HEK293 (cell line): Measurements from ENCODE around the gene RPL3.

ENCODE experiments used
- CTCF ChIA-PET: fragments of 350-600 bp; formaldehyde crosslinking; extraction: SDS; loops from one replicate; lab custom pipeline; 2021; ENCODE audit warnings: antibody characterized with exemption; lab: Yijun Ruan, JAX
- POLR2A ChIA-PET: fragments of 300-600 bp; formaldehyde crosslinking; extraction: SDS; loops from one replicate; lab custom pipeline; 2020; ENCODE audit warnings: antibody characterized with exemption, inconsistent platforms; lab: Yijun Ruan, JAX
- H3K27ac ChIP-seq: fragments of 200-500 bp; sonication (Bioruptor generic); 2 replicates; pipeline ENCODE4 v1.5.1; 2014; ENCODE audit warnings: low read depth, low read length, control low read depth, inconsistent platforms; ENCODE audit errors: extremely low read depth
- H3K36me3 ChIP-seq, 2 experiments: fragments of 200-500 bp in 1 of 2; sonication (Bioruptor generic) in 1 of 2; 1 replicate in 1 of 2; 2 replicates in 1 of 2; pipeline ENCODE4 v1.5.1; 2014 to 2017; ENCODE audit warnings: inconsistent platforms in 2 of 2, low read length in 2 of 2; ENCODE audit not compliant: control insufficient read depth in 2 of 2, insufficient read depth in 1 of 2
- H3K4me1 ChIP-seq: fragments of 200-500 bp; sonication (Bioruptor generic); 2 replicates; pipeline ENCODE4 v1.5.1; 2014; ENCODE audit warnings: mild to moderate bottlenecking, low read length, inconsistent platforms; ENCODE audit not compliant: control insufficient read depth, insufficient read depth
- H3K4me3 ChIP-seq: 2 replicates; pipeline ENCODE4 v1.5.1; 2011; ENCODE audit warnings: low read depth, mild to moderate bottlenecking, control low read depth, low read length, moderate library complexity
- H3K9me3 ChIP-seq: fragments of 200-500 bp; sonication (Bioruptor generic); 2 replicates; pipeline ENCODE4 v1.5.1; 2014; ENCODE audit warnings: low read depth, low read length, inconsistent platforms; ENCODE audit not compliant: control insufficient read depth, insufficient read depth
- BCL11B ChIP-seq: fragments of 450-650 bp; formaldehyde crosslinking; IDR thresholded peaks from 2 replicates; pipeline ENCODE4 v1.5.1; 2016; ENCODE audit warnings: low read depth, missing biosample characterization, missing genetic modification characterization
- EGR2 ChIP-seq: fragments of 450-650 bp; formaldehyde crosslinking; IDR thresholded peaks from 2 replicates; pipeline ENCODE4 v1.5.1; 2016; ENCODE audit warnings: low read depth, missing biosample characterization, missing genetic modification characterization
- PRDM1 ChIP-seq: fragments of 450-650 bp; formaldehyde crosslinking; IDR thresholded peaks from 2 replicates; pipeline ENCODE4; 2016; ENCODE audit warnings: missing biosample characterization, missing genetic modification characterization
- SALL2 ChIP-seq: fragments of 450-650 bp; formaldehyde crosslinking; IDR thresholded peaks from 2 replicates; pipeline ENCODE4 v1.5.0; 2017; ENCODE audit warnings: missing biosample characterization, mild to moderate bottlenecking, missing genetic modification characterization, borderline replicate concordance
- SCRT1 ChIP-seq: fragments of 450-650 bp; formaldehyde crosslinking; IDR thresholded peaks from 2 replicates; pipeline ENCODE4 v1.5.1; 2016; ENCODE audit warnings: missing biosample characterization, missing genetic modification characterization, borderline replicate concordance
- ZNF146 ChIP-seq: fragments of 450-650 bp; formaldehyde crosslinking; IDR thresholded peaks from 2 replicates; pipeline ENCODE4 v1.5.1; 2016; ENCODE audit warnings: missing biosample characterization, missing genetic modification characterization
- ZNF157 ChIP-seq: fragments of 450-650 bp; formaldehyde crosslinking; IDR thresholded peaks from 2 replicates; pipeline ENCODE4 v1.5.1; 2016; ENCODE audit warnings: missing biosample characterization, missing genetic modification characterization
- ZNF16 ChIP-seq: fragments of 450-650 bp; formaldehyde crosslinking; IDR thresholded peaks from 2 replicates; pipeline ENCODE4 v1.5.1; 2016; ENCODE audit warnings: low read depth, missing biosample characterization, missing genetic modification characterization
- ZNF404 ChIP-seq: fragments of 450-650 bp; formaldehyde crosslinking; IDR thresholded peaks from 2 replicates; pipeline ENCODE4 v1.5.1; 2017; ENCODE audit warnings: missing biosample characterization, missing genetic modification characterization
- ZNF501 ChIP-seq: fragments of 450-650 bp; formaldehyde crosslinking; IDR thresholded peaks from 2 replicates; pipeline ENCODE4 v1.5.1; 2016; ENCODE audit warnings: missing biosample characterization, missing genetic modification characterization
- ZNF521 ChIP-seq: fragments of 450-650 bp; formaldehyde crosslinking; IDR thresholded peaks from 2 replicates; pipeline ENCODE4 v1.5.1; 2017; ENCODE audit warnings: missing biosample characterization, mild to moderate bottlenecking, missing genetic modification characterization
- ZNF560 ChIP-seq: fragments of 450-650 bp; formaldehyde crosslinking; IDR thresholded peaks from 2 replicates; pipeline ENCODE4 v1.5.1; 2017; ENCODE audit warnings: missing biosample characterization, missing genetic modification characterization, borderline replicate concordance
- ZNF596 ChIP-seq: fragments of 450-650 bp; IDR thresholded peaks from 2 replicates; pipeline ENCODE4 v1.5.0; 2018; ENCODE audit warnings: missing biosample characterization, mild to moderate bottlenecking, missing genetic modification characterization, moderate library complexity
- ZNF621 ChIP-seq: fragments of 450-650 bp; formaldehyde crosslinking; IDR thresholded peaks from 2 replicates; pipeline ENCODE4 v1.5.1; 2017; ENCODE audit warnings: missing biosample characterization, missing genetic modification characterization
- ZNF623 ChIP-seq: fragments of 450-650 bp; formaldehyde crosslinking; IDR thresholded peaks from 2 replicates; pipeline ENCODE4 v1.5.1; 2016; ENCODE audit warnings: missing biosample characterization, missing genetic modification characterization
- ZNF660 ChIP-seq: fragments of 450-650 bp; IDR thresholded peaks from 2 replicates; pipeline ENCODE4 v1.5.1; 2018; ENCODE audit warnings: missing biosample characterization, mild to moderate bottlenecking, missing genetic modification characterization
- ZNF677 ChIP-seq: fragments of 450-650 bp; IDR thresholded peaks from 2 replicates; pipeline ENCODE4 v1.5.0; 2018; ENCODE audit warnings: missing biosample characterization, mild to moderate bottlenecking, missing genetic modification characterization, moderate library complexity
- ZNF785 ChIP-seq: fragments of 450-650 bp; formaldehyde crosslinking; IDR thresholded peaks from 2 replicates; pipeline ENCODE4 v1.5.1; 2016; ENCODE audit warnings: missing biosample characterization, missing genetic modification characterization
- ZNF792 ChIP-seq: fragments of 450-650 bp; formaldehyde crosslinking; IDR thresholded peaks from 2 replicates; pipeline ENCODE4 v1.5.1; 2016; ENCODE audit warnings: missing biosample characterization, missing genetic modification characterization
- ZSCAN23 ChIP-seq: fragments of 450-650 bp; formaldehyde crosslinking; IDR thresholded peaks from 2 replicates; pipeline ENCODE4 v1.5.1; 2016; ENCODE audit warnings: missing biosample characterization, missing genetic modification characterization
- ZSCAN30 ChIP-seq: fragments of 450-650 bp; IDR thresholded peaks from 2 replicates; pipeline ENCODE4 v1.5.1; 2018; ENCODE audit warnings: missing biosample characterization, mild to moderate bottlenecking, missing genetic modification characterization, moderate library complexity
- TF ChIP-seq, protein P1 (sequence below): fragments of 450-650 bp; formaldehyde crosslinking; IDR thresholded peaks from 2 replicates; pipeline ENCODE4 v1.5.1; 2016; ENCODE audit warnings: missing biosample characterization, missing genetic modification characterization
- TF ChIP-seq, protein P2 (sequence below): fragments of 450-650 bp; formaldehyde crosslinking; IDR thresholded peaks from 2 replicates; pipeline ENCODE4 v1.5.1; 2016; ENCODE audit warnings: missing biosample characterization, missing genetic modification characterization
- TF ChIP-seq, protein P3 (sequence below): fragments of 450-650 bp; formaldehyde crosslinking; IDR thresholded peaks from 2 replicates; pipeline ENCODE4 v1.5.1; 2017; ENCODE audit warnings: missing biosample characterization, missing genetic modification characterization
- TF ChIP-seq, protein P4 (sequence below): fragments of 450-650 bp; formaldehyde crosslinking; IDR thresholded peaks from 2 replicates; pipeline ENCODE4 v1.5.1; 2016; ENCODE audit warnings: missing biosample characterization, missing genetic modification characterization
- TF ChIP-seq, protein P5 (sequence below): fragments of 450-650 bp; formaldehyde crosslinking; IDR thresholded peaks from 2 replicates; pipeline ENCODE4 v1.5.1; 2016; ENCODE audit warnings: missing biosample characterization, missing genetic modification characterization, borderline replicate concordance

The RPL3 gene

DNA sequence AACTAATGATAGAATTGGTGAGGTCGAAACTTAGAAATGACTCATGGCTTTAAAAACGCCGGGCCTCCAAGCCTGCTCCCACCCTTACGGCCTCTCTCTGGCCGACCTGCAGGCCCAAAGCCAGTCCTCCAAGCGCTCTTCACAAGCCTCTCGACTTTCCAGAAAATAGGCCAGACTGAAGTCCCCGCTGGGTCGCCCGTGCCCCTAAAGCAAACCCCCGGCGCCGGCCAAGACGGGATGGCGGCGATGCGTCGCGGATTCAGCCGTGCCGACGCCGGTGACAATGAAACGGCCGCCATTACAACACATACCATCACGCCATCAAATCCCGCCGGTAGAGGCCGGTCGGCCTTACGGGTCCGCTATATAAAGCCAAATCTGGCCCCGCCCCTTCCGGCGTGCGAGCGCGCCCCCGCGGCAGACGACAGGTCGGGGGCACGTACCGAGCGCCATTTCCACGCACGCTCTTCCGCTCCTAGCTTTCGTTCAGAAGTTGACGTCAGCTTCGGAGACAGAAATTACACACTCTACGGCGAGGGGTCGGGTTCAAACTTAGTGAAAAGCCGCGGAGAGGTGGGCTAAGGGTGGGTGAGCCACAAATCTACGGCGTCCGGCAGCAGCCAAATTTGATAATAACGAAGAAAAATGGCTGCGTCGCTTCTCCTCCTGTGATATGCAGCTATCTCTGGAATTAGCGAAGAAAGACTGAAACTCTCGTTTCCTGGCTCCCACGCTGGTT is at the start of gene RPL3:
Gene RPL3 (minus strand): TSS at position 340 of the 739 bp plus-strand sequence. CDS start 26 bp downstream, at position 314.
- Histone ChIP-seq H3K4me3 (peak within 1 kb of the TSS; percentile 73), H3K36me3 (peaks cover 23 to 47% of the 10 kb centered on the region in 2 experiments), H3K9me3 (no peaks in the 10 kb centered on the region), H3K4me1 (0 out of 2 replicates have a peak, but pooled peaks cover 4% of the 10 kb centered on the region), H3K27ac (peak within 1 kb of the TSS; percentile 99)
- ChIA-PET CTCF (interaction anchor here (0.6 to 7.9 kb wide), 13 partner anchors 8 to 699 kb away, joined by 3 to 98 read pairs (median 3); no protein-coding TSS in a partner anchor), POLR2A (interaction anchor here (0.6 to 7.3 kb wide), 72 partner anchors 9 to 725 kb away, joined by 3 to 119 read pairs (median 6); partner anchors contain the start of genes ATF4, CBX7, MIEF1 and PDGFB)
- TF ChIP-seq ZNF785 (no peak; the same call in 1 of the 2 replicates), ZNF404 (tag by site-specific recombination) (no peak), ZNF621 (tag by site-specific recombination) (no peak), SCRT1 (tag by site-specific recombination) (no peak; the same call in 1 of the 2 replicates), ZNF16 (no peak), ZNF623 (tag by site-specific recombination) (0 out of 2 replicates have a peak, but pooled peaks have one; percentile 22), ZNF677 (tag by site-specific recombination) (no peak), ZNF560 (tag by site-specific recombination) (no peak), ZSCAN30 (tag by site-specific recombination) (peak; percentile 85), ZNF660 (peak; percentile 88), BCL11B (tag by site-specific recombination) (peak; percentile 33; the same call in 1 of the 2 replicates), ZNF501 (tag by site-specific recombination) (peak; percentile 64; the same call in 1 of the 2 replicates), PRDM1 (no peak; the same call in none of the 2 replicates), ZNF596 (tag by site-specific recombination) (0 out of 2 replicates have a peak, but pooled peaks have one; percentile 38), ZNF157 (tag by site-specific recombination) (no peak), EGR2 (tag by site-specific recombination) (peak; percentile 74), ZNF792 (tag by site-specific recombination) (no peak), ZNF521 (tag by site-specific recombination) (no peak), SALL2 (tag by site-specific recombination) (no peak), ZNF146 (no peak), ZSCAN23 (tag by site-specific recombination) (peak; percentile 60; the same call in 1 of the 2 replicates)
- TF ChIP-seq, protein P1, sequence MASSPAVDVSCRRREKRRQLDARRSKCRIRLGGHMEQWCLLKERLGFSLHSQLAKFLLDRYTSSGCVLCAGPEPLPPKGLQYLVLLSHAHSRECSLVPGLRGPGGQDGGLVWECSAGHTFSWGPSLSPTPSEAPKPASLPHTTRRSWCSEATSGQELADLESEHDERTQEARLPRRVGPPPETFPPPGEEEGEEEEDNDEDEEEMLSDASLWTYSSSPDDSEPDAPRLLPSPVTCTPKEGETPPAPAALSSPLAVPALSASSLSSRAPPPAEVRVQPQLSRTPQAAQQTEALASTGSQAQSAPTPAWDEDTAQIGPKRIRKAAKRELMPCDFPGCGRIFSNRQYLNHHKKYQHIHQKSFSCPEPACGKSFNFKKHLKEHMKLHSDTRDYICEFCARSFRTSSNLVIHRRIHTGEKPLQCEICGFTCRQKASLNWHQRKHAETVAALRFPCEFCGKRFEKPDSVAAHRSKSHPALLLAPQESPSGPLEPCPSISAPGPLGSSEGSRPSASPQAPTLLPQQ: peak; percentile 73
- TF ChIP-seq, protein P2, sequence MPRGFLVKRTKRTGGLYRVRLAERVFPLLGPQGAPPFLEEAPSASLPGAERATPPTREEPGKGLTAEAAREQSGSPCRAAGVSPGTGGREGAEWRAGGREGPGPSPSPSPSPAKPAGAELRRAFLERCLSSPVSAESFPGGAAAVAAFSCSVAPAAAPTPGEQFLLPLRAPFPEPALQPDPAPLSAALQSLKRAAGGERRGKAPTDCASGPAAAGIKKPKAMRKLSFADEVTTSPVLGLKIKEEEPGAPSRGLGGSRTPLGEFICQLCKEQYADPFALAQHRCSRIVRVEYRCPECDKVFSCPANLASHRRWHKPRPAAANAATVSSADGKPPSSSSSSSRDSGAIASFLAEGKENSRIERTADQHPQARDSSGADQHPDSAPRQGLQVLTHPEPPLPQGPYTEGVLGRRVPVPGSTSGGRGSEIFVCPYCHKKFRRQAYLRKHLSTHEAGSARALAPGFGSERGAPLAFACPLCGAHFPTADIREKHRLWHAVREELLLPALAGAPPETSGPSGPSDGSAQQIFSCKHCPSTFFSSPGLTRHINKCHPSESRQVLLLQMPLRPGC (tag by site-specific recombination): peak; percentile 60; the same call in 1 of the 2 replicates
- TF ChIP-seq, protein P3, sequence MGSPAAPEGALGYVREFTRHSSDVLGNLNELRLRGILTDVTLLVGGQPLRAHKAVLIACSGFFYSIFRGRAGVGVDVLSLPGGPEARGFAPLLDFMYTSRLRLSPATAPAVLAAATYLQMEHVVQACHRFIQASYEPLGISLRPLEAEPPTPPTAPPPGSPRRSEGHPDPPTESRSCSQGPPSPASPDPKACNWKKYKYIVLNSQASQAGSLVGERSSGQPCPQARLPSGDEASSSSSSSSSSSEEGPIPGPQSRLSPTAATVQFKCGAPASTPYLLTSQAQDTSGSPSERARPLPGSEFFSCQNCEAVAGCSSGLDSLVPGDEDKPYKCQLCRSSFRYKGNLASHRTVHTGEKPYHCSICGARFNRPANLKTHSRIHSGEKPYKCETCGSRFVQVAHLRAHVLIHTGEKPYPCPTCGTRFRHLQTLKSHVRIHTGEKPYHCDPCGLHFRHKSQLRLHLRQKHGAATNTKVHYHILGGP: no peak
- TF ChIP-seq, protein P4, sequence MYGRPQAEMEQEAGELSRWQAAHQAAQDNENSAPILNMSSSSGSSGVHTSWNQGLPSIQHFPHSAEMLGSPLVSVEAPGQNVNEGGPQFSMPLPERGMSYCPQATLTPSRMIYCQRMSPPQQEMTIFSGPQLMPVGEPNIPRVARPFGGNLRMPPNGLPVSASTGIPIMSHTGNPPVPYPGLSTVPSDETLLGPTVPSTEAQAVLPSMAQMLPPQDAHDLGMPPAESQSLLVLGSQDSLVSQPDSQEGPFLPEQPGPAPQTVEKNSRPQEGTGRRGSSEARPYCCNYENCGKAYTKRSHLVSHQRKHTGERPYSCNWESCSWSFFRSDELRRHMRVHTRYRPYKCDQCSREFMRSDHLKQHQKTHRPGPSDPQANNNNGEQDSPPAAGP (tag by site-specific recombination): peak; percentile 80
- TF ChIP-seq, protein P5, sequence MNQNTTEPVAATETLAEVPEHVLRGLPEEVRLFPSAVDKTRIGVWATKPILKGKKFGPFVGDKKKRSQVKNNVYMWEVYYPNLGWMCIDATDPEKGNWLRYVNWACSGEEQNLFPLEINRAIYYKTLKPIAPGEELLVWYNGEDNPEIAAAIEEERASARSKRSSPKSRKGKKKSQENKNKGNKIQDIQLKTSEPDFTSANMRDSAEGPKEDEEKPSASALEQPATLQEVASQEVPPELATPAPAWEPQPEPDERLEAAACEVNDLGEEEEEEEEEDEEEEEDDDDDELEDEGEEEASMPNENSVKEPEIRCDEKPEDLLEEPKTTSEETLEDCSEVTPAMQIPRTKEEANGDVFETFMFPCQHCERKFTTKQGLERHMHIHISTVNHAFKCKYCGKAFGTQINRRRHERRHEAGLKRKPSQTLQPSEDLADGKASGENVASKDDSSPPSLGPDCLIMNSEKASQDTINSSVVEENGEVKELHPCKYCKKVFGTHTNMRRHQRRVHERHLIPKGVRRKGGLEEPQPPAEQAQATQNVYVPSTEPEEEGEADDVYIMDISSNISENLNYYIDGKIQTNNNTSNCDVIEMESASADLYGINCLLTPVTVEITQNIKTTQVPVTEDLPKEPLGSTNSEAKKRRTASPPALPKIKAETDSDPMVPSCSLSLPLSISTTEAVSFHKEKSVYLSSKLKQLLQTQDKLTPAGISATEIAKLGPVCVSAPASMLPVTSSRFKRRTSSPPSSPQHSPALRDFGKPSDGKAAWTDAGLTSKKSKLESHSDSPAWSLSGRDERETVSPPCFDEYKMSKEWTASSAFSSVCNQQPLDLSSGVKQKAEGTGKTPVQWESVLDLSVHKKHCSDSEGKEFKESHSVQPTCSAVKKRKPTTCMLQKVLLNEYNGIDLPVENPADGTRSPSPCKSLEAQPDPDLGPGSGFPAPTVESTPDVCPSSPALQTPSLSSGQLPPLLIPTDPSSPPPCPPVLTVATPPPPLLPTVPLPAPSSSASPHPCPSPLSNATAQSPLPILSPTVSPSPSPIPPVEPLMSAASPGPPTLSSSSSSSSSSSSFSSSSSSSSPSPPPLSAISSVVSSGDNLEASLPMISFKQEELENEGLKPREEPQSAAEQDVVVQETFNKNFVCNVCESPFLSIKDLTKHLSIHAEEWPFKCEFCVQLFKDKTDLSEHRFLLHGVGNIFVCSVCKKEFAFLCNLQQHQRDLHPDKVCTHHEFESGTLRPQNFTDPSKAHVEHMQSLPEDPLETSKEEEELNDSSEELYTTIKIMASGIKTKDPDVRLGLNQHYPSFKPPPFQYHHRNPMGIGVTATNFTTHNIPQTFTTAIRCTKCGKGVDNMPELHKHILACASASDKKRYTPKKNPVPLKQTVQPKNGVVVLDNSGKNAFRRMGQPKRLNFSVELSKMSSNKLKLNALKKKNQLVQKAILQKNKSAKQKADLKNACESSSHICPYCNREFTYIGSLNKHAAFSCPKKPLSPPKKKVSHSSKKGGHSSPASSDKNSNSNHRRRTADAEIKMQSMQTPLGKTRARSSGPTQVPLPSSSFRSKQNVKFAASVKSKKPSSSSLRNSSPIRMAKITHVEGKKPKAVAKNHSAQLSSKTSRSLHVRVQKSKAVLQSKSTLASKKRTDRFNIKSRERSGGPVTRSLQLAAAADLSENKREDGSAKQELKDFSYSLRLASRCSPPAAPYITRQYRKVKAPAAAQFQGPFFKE (tag by site-specific recombination): no peak
